HCT116 (cell line): ENCODE measurements around the gene MSH3. TPM values are rescaled to one million over a fixed set of nuclear protein-coding genes. Genes with fewer than 3 reads are reported as not detected.

Source experiments
- ATAC-seq: fragments of 200-7000 bp; cut with Tn5 transposase; 2 replicates; pipeline ENCODE4 v1.9.1; 2020; ENCODE audit warnings: mild to moderate bottlenecking, moderate library complexity
- BruUV-seq: library from RNA; stranded (reverse); fragments of 400-500 nt; replicated peaks from 2 replicates; lab custom pipeline; 2021; lab: Mats Ljungman, UMichigan
- CTCF ChIA-PET: fragments of 300-600 bp; sonication (Branson Sonifier 250); formaldehyde crosslinking; loops from one replicate; lab custom pipeline; 2021; ENCODE audit warnings: antibody characterized with exemption; lab: Charles Lee
- POLR2A ChIA-PET: fragments of 300-600, 350-600 bp; sonication (Branson Sonifier 250); formaldehyde crosslinking; loops from one replicate; lab custom pipeline; 2021; ENCODE audit warnings: antibody characterized with exemption; lab: Charles Lee
- RAD21 ChIA-PET, 2 experiments: fragments of 300-600 bp; sonication (Branson Sonifier 250); formaldehyde crosslinking; loops; one replicate each; lab custom pipeline; 2023; ENCODE audit warnings: low total read pairs in 2 of 2; ENCODE audit not compliant: uncharacterized antibody in 2 of 2, unreplicated experiment in 2 of 2, low non-redundant PET in 1 of 2; lab: Charles Lee
- DNase-seq: peaks from one replicate; pipeline ENCODE4 v3.0.0-alpha.2; 2010; ENCODE audit warnings: low read depth, low spot score
- H2AFZ ChIP-seq: fragments of 200-600 bp; shearing (Covaris generic), sonication (generic); 2 replicates; pipeline ENCODE4 v1.6.1; 2017; ENCODE audit warnings: low read depth, mixed run types, mixed read lengths, antibody characterized with exemption, low read length; ENCODE audit not compliant: poor library complexity, severe bottlenecking
- H3K27ac ChIP-seq: 2 replicates; pipeline ENCODE4 v1.5.1; 2012; ENCODE audit warnings: low read depth, low read length
- H3K27me3 ChIP-seq: fragments of 200-600 bp; sonication (generic); 2 replicates; pipeline ENCODE4 v1.6.1; 2016; ENCODE audit warnings: mixed run types, low read length, mixed read lengths; ENCODE audit not compliant: insufficient read depth
- H3K36me3 ChIP-seq, 2 experiments: fragments of 200-500 bp in 1 of 2; fragments of 200-600 bp in 1 of 2; sonication (Bioruptor generic) in 1 of 2; sonication (generic) in 1 of 2; 2 replicates each; pipeline versions ENCODE4 v1.5.1 to v1.6.1; 2014 to 2016; ENCODE audit warnings: low read length in 2 of 2, inconsistent platforms in 1 of 2, mixed read lengths in 1 of 2, mixed run types in 1 of 2; ENCODE audit not compliant: insufficient read depth in 2 of 2, control insufficient read depth in 1 of 2
- H3K4me1 ChIP-seq, 2 experiments: fragments of 200-600 bp in 1 of 2; sonication (generic) in 1 of 2; 2 replicates each; pipeline versions ENCODE4 v1.5.1 to v1.6.1; 2012 to 2017; ENCODE audit warnings: low read length in 2 of 2, inconsistent platforms in 1 of 2, mild to moderate bottlenecking in 1 of 2, mixed read lengths in 1 of 2, mixed run types in 1 of 2, moderate library complexity in 1 of 2; ENCODE audit not compliant: insufficient read depth in 2 of 2, control insufficient read depth in 1 of 2
- H3K4me2 ChIP-seq: fragments of 200-600 bp; sonication (generic); 2 replicates; pipeline ENCODE4 v1.6.1; 2017; ENCODE audit warnings: mixed run types, low read length, mixed read lengths
- H3K4me3 ChIP-seq, 2 experiments: fragments of 200-600 bp in 1 of 2; sonication (generic) in 1 of 2; replicated peaks in 1 of 2; 2 replicates each; pipeline ENCODE4 v1.5.1; 2011 to 2016; ENCODE audit warnings: low read length in 2 of 2, control low read depth in 1 of 2, low read depth in 1 of 2, mild to moderate bottlenecking in 1 of 2, mixed read lengths in 1 of 2, mixed run types in 1 of 2
- H3K79me2 ChIP-seq: fragments of 200-600 bp; sonication (generic); 2 replicates; pipeline ENCODE4 v1.6.1; 2017; ENCODE audit warnings: mild to moderate bottlenecking, mixed run types, low read length, moderate library complexity, mixed read lengths; ENCODE audit not compliant: insufficient read depth
- H3K9ac ChIP-seq: fragments of 200-600 bp; sonication (generic); 2 replicates; pipeline ENCODE4 v1.6.1; 2016; ENCODE audit warnings: low read length, mixed read lengths
- H3K9me2 ChIP-seq: fragments of 200-600 bp; sonication (generic), shearing (Covaris generic); 2 replicates; pipeline ENCODE4 v1.6.1; 2017; ENCODE audit warnings: mixed run types, mild to moderate bottlenecking, moderate library complexity; ENCODE audit not compliant: insufficient read depth
- H3K9me3 ChIP-seq, 2 experiments: fragments of 200-500 bp in 1 of 2; fragments of 200-600 bp in 1 of 2; sonication (Bioruptor generic) in 1 of 2; sonication (generic) in 1 of 2; 2 replicates each; pipeline ENCODE4 v1.6.1; 2014 to 2017; ENCODE audit warnings: low read length in 2 of 2, mixed read lengths in 2 of 2, inconsistent platforms in 1 of 2, low read depth in 1 of 2, mild to moderate bottlenecking in 1 of 2, mixed run types in 1 of 2, moderate library complexity in 1 of 2; ENCODE audit not compliant: control insufficient read depth in 1 of 2, insufficient read depth in 1 of 2
- H4K20me1 ChIP-seq: fragments of 200-600 bp; sonication (generic), shearing (Covaris generic); 2 replicates; pipeline ENCODE4 v1.6.1; 2017; ENCODE audit warnings: mixed run types, mild to moderate bottlenecking, moderate library complexity; ENCODE audit not compliant: insufficient read depth
- CTCF ChIP-seq, 3 experiments: fragments of 200-600 bp in 1 of 3; sonication (generic) in 1 of 3; IDR thresholded peaks in 2 of 3; conservative IDR thresholded peaks in 1 of 3; 2 replicates each; pipeline ENCODE4 v1.5.1; 2012 to 2017; ENCODE audit warnings: low read depth in 2 of 3, low read length in 2 of 3, antibody characterized with exemption in 1 of 3, borderline replicate concordance in 1 of 3, control low read depth in 1 of 3, mild to moderate bottlenecking in 1 of 3, mixed read lengths in 1 of 3, mixed run types in 1 of 3, moderate library complexity in 1 of 3; ENCODE audit not compliant: insufficient read depth in 1 of 3
- EGR1 ChIP-seq: IDR thresholded peaks from 2 replicates; pipeline ENCODE4 v1.6.1; 2012; ENCODE audit warnings: low read depth
- ELF1 ChIP-seq: IDR thresholded peaks from 2 replicates; pipeline ENCODE4 v1.6.1; 2012; ENCODE audit warnings: low read depth, borderline replicate concordance
- EZH2 ChIP-seq: fragments of 200-600 bp; sonication (generic); IDR thresholded peaks from 2 replicates; pipeline ENCODE4 v1.6.1; 2017; ENCODE audit warnings: antibody characterized with exemption, mixed run types
- EZH2phosphoT487 ChIP-seq: fragments of 200-600 bp; IDR thresholded peaks from 2 replicates; pipeline ENCODE4 v1.6.1; 2018; ENCODE audit warnings: antibody characterized with exemption, borderline replicate concordance
- FOSL1 ChIP-seq: IDR thresholded peaks from 2 replicates; pipeline ENCODE4 v1.6.1; 2012; ENCODE audit warnings: low read depth
- JUND ChIP-seq: IDR thresholded peaks from 2 replicates; pipeline ENCODE4 v1.6.1; 2012
- POLR2A ChIP-seq: IDR thresholded peaks from 2 replicates; pipeline ENCODE4 v1.7.0; 2011; ENCODE audit warnings: borderline replicate concordance; ENCODE audit not compliant: insufficient read depth, insufficient read length; ENCODE audit errors: extremely low read depth
- POLR2AphosphoS5 ChIP-seq: IDR thresholded peaks from 2 replicates; pipeline ENCODE4 v1.6.1; 2011; ENCODE audit warnings: mild to moderate bottlenecking, low read depth, low read length, moderate library complexity
- SP1 ChIP-seq: IDR thresholded peaks from 2 replicates; pipeline ENCODE4 v1.6.1; 2012; ENCODE audit warnings: low read depth
- SRF ChIP-seq: IDR thresholded peaks from 2 replicates; pipeline ENCODE4 v1.6.1; 2012; ENCODE audit warnings: low read depth
- ZNF274 ChIP-seq: fragments of 200-500 bp; sonication (Bioruptor generic); IDR thresholded peaks from 2 replicates; pipeline ENCODE4 v1.6.1; 2014; ENCODE audit warnings: mild to moderate bottlenecking, low read depth, low read length, inconsistent platforms
- intact Hi-C: fragments of 100-400 bp; cut with micrococcal nuclease; formaldehyde crosslinking; loops from 2 replicates; pipeline ENCODE4 v1.10.0; 2022
- total RNA-seq: library from RNA; stranded (reverse); gene quantifications from one replicate; pipeline ENCODE4 v1.2.1, GENCODE V29; 2021; ENCODE audit not compliant: unreplicated experiment
- TF ChIP-seq, protein P1 (sequence below): IDR thresholded peaks from 2 replicates; pipeline ENCODE4 v1.6.1; 2012
- TF ChIP-seq, protein P2 (sequence below): IDR thresholded peaks from 2 replicates; pipeline ENCODE4 v1.6.1; 2011; ENCODE audit warnings: mild to moderate bottlenecking, low read length, moderate library complexity; ENCODE audit not compliant: insufficient replicate concordance; ENCODE audit errors: extremely low read depth
- TF ChIP-seq, protein P3 (sequence below): IDR thresholded peaks from 2 replicates; pipeline ENCODE4 v1.6.1; 2012; ENCODE audit warnings: low read depth

The MSH3 gene
- total RNA-seq, 1 experiment from 2014 or later, result 4.9 TPM

- no peaks in the 10 kb centered on the region for H3K79me2 ChIP-seq
- H3K9ac ChIP-seq, result no peak overlapping the region
- no TSS peak for BruUV-seq
- ATAC-seq, result no peak
- H2AFZ ChIP-seq, result no peak overlapping the region
- H3K4me3 ChIP-seq, result no peak overlapping the region
- ChIA-PET POLR2A (no interaction called here), CTCF (no interaction called here), RAD21 (no interaction called here)
- TF ChIP-seq CTCF (IDR thresholded peaks at IDR 0.05 in 2 of 3, conservative IDR thresholded peaks at IDR 0.05 in 1 of 3; ENCODE audit: borderline replicate concordance in 1 of 3, insufficient read depth in 1 of 3, low read depth in 2 of 3, low read length in 2 of 3) (no peak), EZH2 (no peak), JUND (no peak), POLR2A (no peak), FOSL1 (no peak), EZH2phosphoT487 (no peak), SP1 (no peak), ZNF274 (no peak), SRF (no peak), ELF1 (no peak), EGR1 (no peak), POLR2AphosphoS5 (no peak)
- TF ChIP-seq, protein P1, sequence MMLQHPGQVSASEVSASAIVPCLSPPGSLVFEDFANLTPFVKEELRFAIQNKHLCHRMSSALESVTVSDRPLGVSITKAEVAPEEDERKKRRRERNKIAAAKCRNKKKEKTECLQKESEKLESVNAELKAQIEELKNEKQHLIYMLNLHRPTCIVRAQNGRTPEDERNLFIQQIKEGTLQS, result no peak
- TF ChIP-seq, protein P2, sequence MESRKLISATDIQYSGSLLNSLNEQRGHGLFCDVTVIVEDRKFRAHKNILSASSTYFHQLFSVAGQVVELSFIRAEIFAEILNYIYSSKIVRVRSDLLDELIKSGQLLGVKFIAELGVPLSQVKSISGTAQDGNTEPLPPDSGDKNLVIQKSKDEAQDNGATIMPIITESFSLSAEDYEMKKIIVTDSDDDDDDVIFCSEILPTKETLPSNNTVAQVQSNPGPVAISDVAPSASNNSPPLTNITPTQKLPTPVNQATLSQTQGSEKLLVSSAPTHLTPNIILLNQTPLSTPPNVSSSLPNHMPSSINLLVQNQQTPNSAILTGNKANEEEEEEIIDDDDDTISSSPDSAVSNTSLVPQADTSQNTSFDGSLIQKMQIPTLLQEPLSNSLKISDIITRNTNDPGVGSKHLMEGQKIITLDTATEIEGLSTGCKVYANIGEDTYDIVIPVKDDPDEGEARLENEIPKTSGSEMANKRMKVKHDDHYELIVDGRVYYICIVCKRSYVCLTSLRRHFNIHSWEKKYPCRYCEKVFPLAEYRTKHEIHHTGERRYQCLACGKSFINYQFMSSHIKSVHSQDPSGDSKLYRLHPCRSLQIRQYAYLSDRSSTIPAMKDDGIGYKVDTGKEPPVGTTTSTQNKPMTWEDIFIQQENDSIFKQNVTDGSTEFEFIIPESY, result no peak
- TF ChIP-seq, protein P3, sequence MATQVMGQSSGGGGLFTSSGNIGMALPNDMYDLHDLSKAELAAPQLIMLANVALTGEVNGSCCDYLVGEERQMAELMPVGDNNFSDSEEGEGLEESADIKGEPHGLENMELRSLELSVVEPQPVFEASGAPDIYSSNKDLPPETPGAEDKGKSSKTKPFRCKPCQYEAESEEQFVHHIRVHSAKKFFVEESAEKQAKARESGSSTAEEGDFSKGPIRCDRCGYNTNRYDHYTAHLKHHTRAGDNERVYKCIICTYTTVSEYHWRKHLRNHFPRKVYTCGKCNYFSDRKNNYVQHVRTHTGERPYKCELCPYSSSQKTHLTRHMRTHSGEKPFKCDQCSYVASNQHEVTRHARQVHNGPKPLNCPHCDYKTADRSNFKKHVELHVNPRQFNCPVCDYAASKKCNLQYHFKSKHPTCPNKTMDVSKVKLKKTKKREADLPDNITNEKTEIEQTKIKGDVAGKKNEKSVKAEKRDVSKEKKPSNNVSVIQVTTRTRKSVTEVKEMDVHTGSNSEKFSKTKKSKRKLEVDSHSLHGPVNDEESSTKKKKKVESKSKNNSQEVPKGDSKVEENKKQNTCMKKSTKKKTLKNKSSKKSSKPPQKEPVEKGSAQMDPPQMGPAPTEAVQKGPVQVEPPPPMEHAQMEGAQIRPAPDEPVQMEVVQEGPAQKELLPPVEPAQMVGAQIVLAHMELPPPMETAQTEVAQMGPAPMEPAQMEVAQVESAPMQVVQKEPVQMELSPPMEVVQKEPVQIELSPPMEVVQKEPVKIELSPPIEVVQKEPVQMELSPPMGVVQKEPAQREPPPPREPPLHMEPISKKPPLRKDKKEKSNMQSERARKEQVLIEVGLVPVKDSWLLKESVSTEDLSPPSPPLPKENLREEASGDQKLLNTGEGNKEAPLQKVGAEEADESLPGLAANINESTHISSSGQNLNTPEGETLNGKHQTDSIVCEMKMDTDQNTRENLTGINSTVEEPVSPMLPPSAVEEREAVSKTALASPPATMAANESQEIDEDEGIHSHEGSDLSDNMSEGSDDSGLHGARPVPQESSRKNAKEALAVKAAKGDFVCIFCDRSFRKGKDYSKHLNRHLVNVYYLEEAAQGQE, result no peak
- H3K36me3 ChIP-seq, result no peaks in the 10 kb centered on the region
- H3K9me2 ChIP-seq, result no peaks in the 10 kb centered on the region
- H3K4me1 ChIP-seq, result peaks cover 23 to 47% of the 10 kb centered on the region in 2 experiments
- H3K4me2 ChIP-seq, result no peak overlapping the region
- H4K20me1 ChIP-seq, result no peaks in the 10 kb centered on the region
- DNase-seq, result no peak
- H3K27ac ChIP-seq, result no peak overlapping the region
- intact Hi-C loops, result no loop called here
- H3K27me3 ChIP-seq, result no peaks in the 10 kb centered on the region
- H3K9me3 ChIP-seq, result no peaks in the 10 kb centered on the region
Measured at GRCh38 chr5:80763211-80763610, 108.8 kb downstream of the MSH3 start.
